ENCODE measurements around the gene GRK4.

DNA sequence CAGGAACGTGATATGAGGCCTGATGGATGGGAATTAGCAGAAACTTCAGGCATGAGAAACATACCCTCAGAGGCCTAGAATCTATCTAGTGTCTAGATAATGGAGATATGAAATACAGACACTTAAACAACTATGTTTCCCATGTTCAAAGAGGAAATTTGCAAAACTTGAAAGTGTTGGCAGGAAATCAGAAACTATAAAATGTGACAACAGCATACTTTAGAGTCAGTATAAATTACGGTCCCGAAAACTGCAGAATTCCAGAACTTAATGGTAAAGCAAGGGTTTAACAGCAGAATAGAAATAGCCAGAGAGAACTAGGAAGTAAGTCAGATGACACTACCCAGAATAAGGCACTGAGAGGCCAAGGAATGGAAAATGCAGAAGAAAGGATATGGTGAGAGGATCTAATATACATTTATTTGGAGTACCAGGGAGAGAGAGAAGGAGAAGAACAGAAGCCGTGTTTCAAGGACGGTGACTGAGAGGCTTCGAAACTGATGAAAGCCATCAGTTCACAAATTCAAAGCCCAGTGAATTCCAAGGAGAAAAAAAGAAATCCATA is 103.5 kb downstream of the GRK4 start:
- TF ChIP-seq, protein P1, sequence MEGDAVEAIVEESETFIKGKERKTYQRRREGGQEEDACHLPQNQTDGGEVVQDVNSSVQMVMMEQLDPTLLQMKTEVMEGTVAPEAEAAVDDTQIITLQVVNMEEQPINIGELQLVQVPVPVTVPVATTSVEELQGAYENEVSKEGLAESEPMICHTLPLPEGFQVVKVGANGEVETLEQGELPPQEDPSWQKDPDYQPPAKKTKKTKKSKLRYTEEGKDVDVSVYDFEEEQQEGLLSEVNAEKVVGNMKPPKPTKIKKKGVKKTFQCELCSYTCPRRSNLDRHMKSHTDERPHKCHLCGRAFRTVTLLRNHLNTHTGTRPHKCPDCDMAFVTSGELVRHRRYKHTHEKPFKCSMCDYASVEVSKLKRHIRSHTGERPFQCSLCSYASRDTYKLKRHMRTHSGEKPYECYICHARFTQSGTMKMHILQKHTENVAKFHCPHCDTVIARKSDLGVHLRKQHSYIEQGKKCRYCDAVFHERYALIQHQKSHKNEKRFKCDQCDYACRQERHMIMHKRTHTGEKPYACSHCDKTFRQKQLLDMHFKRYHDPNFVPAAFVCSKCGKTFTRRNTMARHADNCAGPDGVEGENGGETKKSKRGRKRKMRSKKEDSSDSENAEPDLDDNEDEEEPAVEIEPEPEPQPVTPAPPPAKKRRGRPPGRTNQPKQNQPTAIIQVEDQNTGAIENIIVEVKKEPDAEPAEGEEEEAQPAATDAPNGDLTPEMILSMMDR (IDR thresholded peaks at IDR 0.05): no peak
- no peak for TF ChIP-seq EZH2 (IDR thresholded peaks at IDR 0.05)
- no peak for TF ChIP-seq EZH2phosphoT487 (IDR thresholded peaks at IDR 0.05)
